ENCODE measurements around the gene HGFAC.

Gene HGFAC

DNA sequence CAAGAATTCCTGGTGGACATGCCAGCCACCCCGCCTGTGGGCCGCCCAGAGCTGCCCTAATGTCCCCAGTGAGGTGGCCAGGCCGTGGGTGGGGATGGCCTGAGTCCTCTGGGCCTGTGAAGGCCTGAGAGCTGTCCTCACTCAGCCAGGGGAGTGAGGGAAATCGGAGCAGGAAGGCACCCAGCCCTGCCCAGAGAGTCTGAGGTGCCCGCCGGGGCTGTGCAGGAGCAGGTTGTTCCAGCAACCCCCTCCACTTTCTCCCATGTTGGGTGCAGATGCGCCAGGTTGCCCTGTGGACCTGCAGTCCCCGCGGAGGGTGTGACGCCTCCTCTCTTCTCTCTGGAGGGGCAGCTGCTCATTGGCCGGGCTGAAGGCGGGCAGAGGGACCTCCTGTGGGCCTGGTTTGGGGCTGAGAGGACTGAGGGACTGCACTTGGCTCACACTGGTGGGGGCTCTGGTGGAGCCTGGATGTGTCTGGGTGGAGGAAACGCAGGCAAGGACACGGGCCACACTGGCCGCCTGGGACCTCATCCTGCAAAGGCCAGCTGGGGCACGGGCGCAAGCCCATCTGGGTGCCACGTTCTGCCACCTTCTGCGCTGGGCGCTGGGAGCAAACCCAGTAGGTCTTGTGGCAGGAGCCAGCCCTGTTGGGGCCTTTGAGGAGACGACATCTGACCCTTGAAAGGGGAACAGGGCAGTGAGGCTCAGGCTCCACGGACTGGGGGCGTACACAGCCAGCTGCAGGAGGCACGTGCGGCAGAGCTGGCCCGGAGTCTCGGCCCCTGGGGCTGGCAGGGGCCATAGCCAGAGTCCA lies 35.4 kb downstream of the HGFAC start:
- DNase-seq, result no peak

DNA sequence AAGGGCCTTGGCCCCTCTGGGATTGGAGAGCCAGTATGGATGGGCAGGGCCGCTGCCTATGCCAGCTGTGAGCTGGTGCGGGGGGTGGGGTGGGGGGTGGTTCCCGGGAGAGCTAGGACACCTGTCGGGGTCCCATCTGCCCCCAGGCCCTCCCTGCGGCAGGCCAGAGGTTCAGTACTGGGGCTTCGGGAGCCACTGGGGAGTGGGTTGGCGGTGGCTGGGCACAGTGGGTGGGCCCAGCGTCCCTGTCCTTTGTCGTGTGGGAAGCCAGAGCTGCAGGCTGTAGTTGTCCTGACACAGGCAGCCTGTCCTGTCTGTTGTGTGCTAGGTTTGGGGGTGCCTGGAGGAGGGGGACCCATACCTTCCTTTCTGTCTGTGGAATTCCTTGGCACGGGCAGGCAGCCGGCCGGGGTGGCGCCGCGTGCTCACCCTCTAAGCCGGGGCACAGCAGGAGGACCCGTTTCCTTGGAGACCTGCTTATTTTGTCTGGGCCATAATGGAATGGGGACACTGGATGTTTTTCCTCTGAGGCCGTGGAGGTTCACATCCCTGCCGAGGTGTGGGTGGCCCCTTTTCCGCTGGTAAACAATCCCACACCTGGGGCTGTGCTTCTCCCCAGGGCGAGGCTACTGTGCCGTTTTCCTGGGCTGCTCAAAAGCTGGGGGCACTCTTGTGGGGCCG lies 36.1 kb downstream of the HGFAC start:
- no peak for DNase-seq

GRCh38 chr4:3478446-3479357 lies 36.9 kb downstream of the HGFAC start:
- no peak for DNase-seq

- no peak for DNase-seq
Measured at GRCh38 chr4:3479358-3480101, 37.8 kb downstream of the HGFAC start.

DNA sequence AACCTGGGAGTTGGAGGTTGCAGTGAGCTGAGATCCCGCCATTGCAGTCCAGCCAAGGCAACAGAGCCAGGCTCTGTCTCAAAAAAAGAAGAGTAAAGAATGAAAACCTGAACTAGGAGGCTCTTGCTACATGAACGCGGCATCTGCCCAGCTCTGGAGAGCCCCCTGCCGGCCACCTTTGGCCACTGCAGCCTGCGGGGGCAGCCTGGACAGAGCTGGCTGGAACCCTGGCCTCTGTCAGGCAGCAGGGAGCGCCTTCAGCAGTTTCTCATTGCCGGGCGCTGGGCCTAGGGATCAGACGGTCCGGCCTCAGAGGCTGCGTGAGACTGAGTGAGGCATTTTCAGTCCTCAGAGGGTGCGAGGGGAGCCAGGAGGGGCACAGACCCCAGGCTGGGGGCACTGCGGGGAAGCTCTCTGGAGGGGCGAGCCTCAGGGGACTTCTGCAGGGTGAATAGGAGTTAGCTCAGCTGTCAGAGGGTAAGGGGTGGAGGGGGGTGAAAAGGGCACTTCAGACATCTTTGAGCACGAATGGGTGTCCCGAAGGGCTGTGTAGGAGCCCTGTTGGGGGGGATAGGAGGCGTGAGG lies 38.9 kb downstream of the HGFAC start:
- DNase-seq, result peak; percentile 62 to 77

GRCh38 chr4:3481113-3481531 lies 39.4 kb downstream of the HGFAC start:
- no peak for DNase-seq

GRCh38 chr4:3481783-3482393 lies 40.1 kb downstream of the HGFAC start:
- DNase-seq, result no peak

- no peak for DNase-seq
Measured at GRCh38 chr4:3482707-3483106, 40.9 kb downstream of the HGFAC start.

DNA sequence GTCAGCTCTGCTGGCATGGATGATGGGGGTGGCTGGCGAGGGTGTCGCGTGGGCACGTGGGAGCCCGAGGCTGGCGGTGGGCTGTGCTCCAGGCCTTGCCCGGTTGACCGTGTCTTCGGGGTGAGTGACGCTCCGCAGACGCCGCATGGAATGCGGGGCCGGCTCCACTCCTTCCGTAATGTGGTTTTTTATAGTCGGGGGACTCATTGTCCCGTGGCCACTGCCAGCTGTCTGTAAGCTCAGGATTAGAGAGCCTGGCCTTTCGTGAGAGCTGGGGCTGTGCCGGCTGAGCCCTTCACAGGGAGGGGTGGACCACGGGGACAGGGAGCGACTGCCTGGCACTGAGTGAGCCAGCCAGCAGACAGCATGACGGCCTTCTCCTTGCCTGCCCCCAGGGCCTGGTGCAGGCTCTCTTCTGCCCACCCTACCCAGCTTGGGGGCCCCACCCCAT lies 41.7 kb downstream of the HGFAC start:
- no peak for DNase-seq

DNA sequence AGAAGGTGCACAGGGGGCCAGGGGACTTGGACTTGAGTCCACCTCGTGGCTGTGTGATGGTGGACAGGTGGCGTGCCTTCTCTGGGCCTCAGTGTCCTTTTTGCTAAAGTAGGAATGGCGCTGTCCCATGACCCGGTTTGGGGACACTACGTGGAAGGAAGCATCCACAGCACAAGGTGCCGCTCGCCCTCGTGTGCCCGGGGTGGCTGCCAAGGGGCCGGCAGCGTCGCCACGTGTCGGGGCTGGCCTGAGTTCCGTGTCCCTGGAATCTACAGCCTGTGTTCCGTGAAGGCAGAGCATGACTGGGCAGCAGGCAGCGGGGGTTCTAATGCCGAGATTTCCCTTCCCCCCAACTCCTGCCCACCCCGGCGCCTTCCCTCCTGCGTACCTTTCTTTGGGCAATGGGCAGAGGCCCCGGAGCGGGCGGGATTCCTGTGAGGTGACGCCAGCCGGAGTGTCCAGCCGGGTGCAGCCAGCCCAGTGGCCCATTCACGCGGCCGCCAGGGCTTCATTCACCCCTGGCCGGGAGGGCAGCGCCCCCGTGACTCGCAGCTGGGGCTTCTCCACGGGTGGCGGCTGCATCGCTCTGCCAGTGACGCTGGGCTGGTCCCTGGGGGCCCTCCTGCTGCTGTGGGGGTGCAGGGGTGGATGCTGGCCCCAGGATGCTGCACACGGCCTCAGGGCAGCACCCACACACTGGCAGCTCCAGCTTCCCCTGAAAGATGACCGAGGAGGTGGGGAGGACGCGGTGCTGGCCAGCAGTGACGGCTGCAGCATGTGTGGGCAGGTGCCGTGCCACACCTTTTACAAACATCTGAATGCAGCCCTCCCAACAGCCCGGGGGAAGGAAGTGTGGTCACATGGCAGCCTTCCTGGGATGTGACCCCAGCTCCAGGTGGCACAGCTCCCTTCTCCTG lies 42.5 kb downstream of the HGFAC start:
- DNase-seq, result no peak

GRCh38 chr4:3485011-3485791 lies 43.4 kb downstream of the HGFAC start:
- DNase-seq, result no peak

DNA sequence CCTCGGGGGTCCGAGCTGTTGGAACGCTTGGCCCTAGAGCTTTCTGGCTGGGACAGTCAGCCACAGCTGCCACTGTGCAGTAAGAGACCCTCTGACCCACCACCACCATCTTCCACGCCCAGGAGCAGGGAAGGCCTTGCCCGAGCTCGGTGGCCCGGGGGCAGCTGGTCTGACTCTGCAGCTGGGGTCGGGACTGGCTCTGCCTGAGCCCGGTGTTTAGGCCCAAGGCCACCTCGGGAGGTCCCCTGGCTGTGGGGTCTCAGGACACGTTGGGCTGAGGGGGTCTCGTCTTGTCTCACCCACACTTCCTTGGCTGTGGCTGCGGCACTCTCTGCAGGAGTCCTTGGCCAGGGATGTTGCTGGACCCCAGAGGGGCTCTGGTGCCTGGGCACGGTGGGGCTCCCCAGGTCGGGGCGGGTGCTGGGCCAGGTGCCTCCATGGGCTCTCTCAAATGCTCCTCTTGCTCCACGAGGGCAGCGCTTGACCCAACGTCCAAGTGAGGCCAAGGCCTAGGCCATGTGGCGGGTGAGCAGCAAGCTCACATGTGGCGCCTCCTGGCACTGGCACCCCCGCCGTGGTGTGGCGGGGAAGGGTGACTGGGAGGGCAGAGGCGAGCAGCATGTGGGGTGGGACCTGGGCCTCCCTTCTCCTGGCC lies 44.2 kb downstream of the HGFAC start:
- no peak for DNase-seq

GRCh38 chr4:3486541-3487540 lies 45.1 kb downstream of the HGFAC start:
- DNase-seq, result no peak

DNA sequence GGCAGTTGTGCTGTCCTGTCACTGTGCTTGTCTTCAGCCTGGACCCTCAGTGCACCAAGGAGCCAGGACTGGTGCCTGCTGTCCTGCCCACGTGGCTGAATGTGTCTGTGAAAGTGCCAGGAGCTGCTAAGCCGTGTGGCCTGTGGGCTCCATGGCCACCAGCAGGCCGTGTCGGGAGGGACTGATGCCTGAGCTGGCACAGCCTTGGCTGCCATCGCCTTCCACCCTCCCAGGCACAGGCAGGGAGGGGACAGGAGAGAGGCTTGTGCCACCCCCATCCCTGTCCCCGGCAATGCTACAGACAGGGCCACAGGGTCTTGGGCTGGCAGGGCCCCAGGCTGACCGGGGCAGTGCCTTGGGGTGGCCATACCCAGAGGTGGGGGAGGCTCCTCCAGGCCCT lies 46.1 kb downstream of the HGFAC start:
- DNase-seq, result no peak

DNA sequence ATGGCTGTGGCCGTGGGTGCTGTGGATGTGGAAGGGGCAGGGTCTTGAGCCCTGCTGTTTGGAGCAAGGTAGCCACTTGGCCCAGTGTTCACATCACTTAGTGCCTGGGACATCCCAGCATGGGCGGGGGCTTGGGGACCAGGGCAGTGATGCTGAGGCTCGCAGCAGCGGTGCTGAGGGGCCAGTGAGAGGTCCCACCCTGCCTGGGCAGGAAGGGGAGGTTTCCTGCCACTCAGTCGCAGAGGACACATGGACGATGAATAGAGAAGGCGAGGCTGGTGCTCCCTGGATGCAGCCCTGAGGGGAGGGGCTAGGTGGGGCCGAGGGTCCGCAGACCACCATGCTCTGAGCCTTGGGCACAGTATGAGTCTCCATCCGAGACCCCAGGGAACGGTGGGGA lies 47.1 kb downstream of the HGFAC start:
- no peak for DNase-seq

DNA sequence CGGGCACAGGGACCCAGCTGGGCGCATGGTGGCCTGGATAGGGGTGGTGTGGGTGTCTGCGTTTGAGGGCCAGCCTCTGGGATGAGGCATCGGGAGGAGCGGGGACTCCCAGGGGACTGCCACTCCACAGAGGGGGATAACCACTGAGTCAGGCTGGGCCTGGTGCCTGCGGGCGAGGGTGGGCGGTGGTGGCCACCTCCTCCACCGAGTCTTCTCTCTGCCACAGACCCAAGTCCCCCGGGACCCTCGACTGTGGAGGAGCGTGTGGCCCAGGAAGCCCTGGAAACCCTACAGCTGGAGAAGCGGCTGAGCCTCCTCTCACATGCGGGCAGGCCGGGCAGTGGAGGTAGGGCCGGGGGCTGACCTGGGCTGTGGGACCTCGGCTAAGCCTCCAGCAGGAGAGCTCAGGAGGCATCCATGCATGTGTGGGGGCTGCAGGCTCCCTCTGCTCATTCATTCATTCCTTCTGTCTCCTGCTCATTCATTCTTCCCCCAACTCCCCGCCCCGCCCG lies 47.7 kb downstream of the HGFAC start:
- no peak for DNase-seq

DNA sequence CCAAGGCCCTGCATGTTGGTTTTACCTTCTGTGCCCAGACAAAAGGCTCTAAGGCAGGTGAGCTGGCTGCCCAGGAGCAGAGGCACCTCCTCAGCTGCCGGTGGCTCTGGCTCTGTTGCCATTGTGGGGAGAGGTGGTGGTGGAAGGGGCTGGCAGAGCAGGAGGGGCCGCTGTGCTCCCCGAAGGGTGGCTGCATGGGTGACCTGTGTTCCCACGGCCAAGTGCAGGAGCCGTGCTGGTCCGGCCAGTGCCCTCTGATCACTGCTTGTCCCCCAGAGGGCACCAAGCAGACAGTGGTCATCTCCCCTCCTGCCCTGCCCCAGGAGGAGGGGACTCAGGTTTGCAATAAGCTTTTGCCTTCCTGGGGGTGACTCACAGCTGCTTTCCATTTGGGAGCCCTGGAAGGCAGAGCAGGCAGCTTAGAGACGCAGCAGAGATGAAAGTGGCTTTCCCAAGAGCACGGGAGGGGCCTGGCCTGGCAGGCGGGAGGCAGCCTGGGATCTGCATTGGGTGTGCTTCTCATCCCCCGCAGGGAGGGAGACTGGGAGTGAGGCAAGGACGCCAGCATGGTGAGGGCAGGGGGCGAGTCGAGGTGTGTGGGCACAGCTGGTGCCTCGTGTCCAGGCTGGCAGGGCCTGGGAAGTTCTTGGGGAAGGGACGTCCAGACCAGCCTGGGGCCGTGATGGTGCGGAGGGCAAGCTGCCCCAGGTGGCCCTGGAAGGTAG lies 50.1 kb downstream of the HGFAC start:
- DNase-seq, result no peak
